IMR-90 (cell line): ENCODE measurements around the gene COL25A1. TPM values are rescaled to one million over a fixed set of nuclear protein-coding genes. Genes with fewer than 3 reads are reported as not detected.

ENCODE experiments used
- ATAC-seq: fragments of 200-7000 bp; cut with Tn5 transposase; 2 replicates; pipeline ENCODE4 v1.9.1; 2020; ENCODE audit warnings: low read depth, mild to moderate bottlenecking, moderate library complexity
- BruUV-seq: library from RNA; stranded (reverse); fragments of 400-500 nt; replicated peaks from 2 replicates; lab custom pipeline; 2021; lab: Mats Ljungman, UMichigan
- CTCF ChIA-PET: fragments of 300-600 bp; formaldehyde crosslinking; extraction: SDS; loops from one replicate; lab custom pipeline; 2021; ENCODE audit warnings: antibody characterized with exemption; lab: Yijun Ruan, JAX
- POLR2A ChIA-PET: fragments of 300-600 bp; sonication (Branson Sonifier 250); formaldehyde crosslinking; loops from one replicate; lab custom pipeline; 2022; ENCODE audit warnings: antibody characterized with exemption; ENCODE audit not compliant: unreplicated experiment; lab: Charles Lee
- DNase-seq: peaks from one replicate; pipeline ENCODE4 v3.0.0; 2013
- H2AFZ ChIP-seq: replicated peaks from 2 replicates; pipeline ENCODE3; 2013; ENCODE audit warnings: low read length, mild to moderate bottlenecking; ENCODE audit not compliant: poor library complexity
- H2AK5ac ChIP-seq: 2 replicates; pipeline ENCODE4 v1.6.1; 2013; ENCODE audit warnings: low read depth, low read length, inconsistent platforms
- H2AK9ac ChIP-seq: replicated peaks from 2 replicates; pipeline ENCODE3; 2013; ENCODE audit warnings: mild to moderate bottlenecking, low read depth, low read length, moderate library complexity; ENCODE audit not compliant: poor library complexity
- H2BK120ac ChIP-seq: 2 replicates; pipeline ENCODE4 v1.6.1; 2013; ENCODE audit warnings: low read depth, low read length, inconsistent platforms
- H2BK15ac ChIP-seq: 3 replicates; pipeline ENCODE4 v1.6.1; 2013; ENCODE audit warnings: low read depth, low read length, inconsistent platforms
- H2BK20ac ChIP-seq: 2 replicates; pipeline ENCODE4 v1.6.1; 2013; ENCODE audit warnings: low read depth, mild to moderate bottlenecking, inconsistent platforms, low read length, moderate library complexity
- H2BK5ac ChIP-seq: 2 replicates; pipeline ENCODE4 v1.6.1; 2013; ENCODE audit warnings: mild to moderate bottlenecking, low read depth, low read length, inconsistent platforms; ENCODE audit not compliant: poor library complexity, severe bottlenecking
- H3K14ac ChIP-seq: replicated peaks from 2 replicates; pipeline ENCODE4 v1.6.1; 2013; ENCODE audit warnings: low read depth, low read length, inconsistent platforms
- H3K18ac ChIP-seq: 2 replicates; pipeline ENCODE4 v1.6.1; 2013; ENCODE audit warnings: low read depth, low read length, control low read depth
- H3K23ac ChIP-seq: 2 replicates; pipeline ENCODE4 v1.6.1; 2013; ENCODE audit warnings: low read depth, low read length, inconsistent platforms
- H3K27ac ChIP-seq: 2 replicates; pipeline ENCODE4 v1.5.1; 2013; ENCODE audit warnings: mild to moderate bottlenecking, control low read depth, low read length; ENCODE audit not compliant: insufficient read depth
- H3K27me3 ChIP-seq: 2 replicates; pipeline ENCODE4 v1.6.1; 2013; ENCODE audit warnings: low read length; ENCODE audit not compliant: control insufficient read depth, insufficient read depth
- H3K36me3 ChIP-seq: 2 replicates; pipeline ENCODE4 v1.6.1; 2013; ENCODE audit warnings: low read length, mixed read lengths; ENCODE audit not compliant: control insufficient read depth, insufficient read depth
- H3K4ac ChIP-seq: 2 replicates; pipeline ENCODE4 v1.6.1; 2013; ENCODE audit warnings: low read depth, low read length, inconsistent platforms
- H3K4me1 ChIP-seq: 2 replicates; pipeline ENCODE4 v1.6.1; 2013; ENCODE audit warnings: low read length, mixed read lengths; ENCODE audit not compliant: control insufficient read depth, insufficient read depth
- H3K4me2 ChIP-seq: 2 replicates; pipeline ENCODE4 v1.6.1; 2013; ENCODE audit warnings: low read depth, mild to moderate bottlenecking, control low read depth, low read length, moderate library complexity
- H3K4me3 ChIP-seq: 2 replicates; pipeline ENCODE4 v1.5.1; 2013; ENCODE audit warnings: low read depth, mild to moderate bottlenecking, control low read depth, low read length, moderate library complexity; ENCODE audit not compliant: insufficient read depth
- H3K56ac ChIP-seq: 2 replicates; pipeline ENCODE4 v1.6.1; 2013; ENCODE audit warnings: low read length, inconsistent platforms; ENCODE audit not compliant: insufficient read depth; ENCODE audit errors: extremely low read depth
- H3K79me1 ChIP-seq, 2 experiments: 2 replicates each; pipeline ENCODE4 v1.6.1; 2013; ENCODE audit warnings: low read length in 2 of 2, inconsistent platforms in 1 of 2, low read depth in 1 of 2
- H3K9ac ChIP-seq: 2 replicates; pipeline ENCODE4 v1.6.1; 2013; ENCODE audit warnings: low read depth, low read length, control low read depth
- H3K9me1 ChIP-seq: 2 replicates; pipeline ENCODE4 v1.6.1; 2013; ENCODE audit warnings: low read length, inconsistent platforms; ENCODE audit not compliant: insufficient read depth
- H3K9me3 ChIP-seq: 2 replicates; pipeline ENCODE4 v1.6.1; 2013; ENCODE audit warnings: low read length; ENCODE audit not compliant: control insufficient read depth, insufficient read depth
- H4K20me1 ChIP-seq: 2 replicates; pipeline ENCODE4 v1.6.1; 2013; ENCODE audit warnings: low read length, inconsistent platforms; ENCODE audit not compliant: insufficient read depth
- H4K5ac ChIP-seq: 2 replicates; pipeline ENCODE4 v1.6.1; 2013; ENCODE audit warnings: mild to moderate bottlenecking, low read depth, low read length, control low read depth
- H4K8ac ChIP-seq, 2 experiments: 2 replicates each; pipeline ENCODE4 v1.6.1; 2013; ENCODE audit warnings: low read depth in 2 of 2, low read length in 2 of 2, control low read depth in 1 of 2, inconsistent platforms in 1 of 2
- H4K91ac ChIP-seq: 2 replicates; pipeline ENCODE4 v1.6.1; 2013; ENCODE audit warnings: low read depth, low read length, inconsistent platforms; ENCODE audit not compliant: insufficient read depth
- CEBPB ChIP-seq: IDR thresholded peaks from 2 replicates; pipeline ENCODE4 v1.6.1; 2012; ENCODE audit warnings: low read depth, low read length, improper control_type of control experiment
- ELK1 ChIP-seq: fragments of 150-350 bp; IDR thresholded peaks from 2 replicates; pipeline ENCODE4 v1.6.1; 2016; ENCODE audit warnings: low read depth, mild to moderate bottlenecking, low read length, moderate library complexity, borderline replicate concordance
- FOS ChIP-seq: fragments of 150-350 bp; IDR thresholded peaks from 2 replicates; pipeline ENCODE4 v1.6.1; 2016; ENCODE audit warnings: low read depth, low read length
- MAFK ChIP-seq: IDR thresholded peaks from 2 replicates; pipeline ENCODE4 v1.6.1; 2012; ENCODE audit warnings: low read depth, low read length, improper control_type of control experiment
- MAZ ChIP-seq: IDR thresholded peaks from 2 replicates; pipeline ENCODE4 v1.6.1; 2012; ENCODE audit warnings: low read depth, mild to moderate bottlenecking, low read length, improper control_type of control experiment, moderate library complexity, borderline replicate concordance
- MXI1 ChIP-seq: IDR thresholded peaks from 2 replicates; pipeline ENCODE4 v1.6.1; 2012; ENCODE audit warnings: low read depth, mild to moderate bottlenecking, low read length, moderate library complexity, borderline replicate concordance
- NFE2L2 ChIP-seq: fragments of 150-350 bp; IDR thresholded peaks from 2 replicates; pipeline ENCODE4 v1.6.1; 2016; ENCODE audit warnings: low read depth, mild to moderate bottlenecking, low read length
- POLR2A ChIP-seq: IDR thresholded peaks from 2 replicates; pipeline ENCODE4 v1.6.1; 2012; ENCODE audit warnings: mild to moderate bottlenecking, low read depth, low read length
- RAD21 ChIP-seq: IDR thresholded peaks from 2 replicates; pipeline ENCODE4 v1.6.1; 2012; ENCODE audit warnings: low read length, improper control_type of control experiment
- RCOR1 ChIP-seq: IDR thresholded peaks from 2 replicates; pipeline ENCODE4 v1.6.1; 2012; ENCODE audit warnings: mild to moderate bottlenecking, low read length, improper control_type of control experiment; ENCODE audit not compliant: insufficient replicate concordance
- SMC3 ChIP-seq: fragments of 150-350 bp; IDR thresholded peaks from 2 replicates; pipeline ENCODE4 v1.6.1; 2016; ENCODE audit warnings: low read depth, mild to moderate bottlenecking, antibody characterized with exemption, low read length, moderate library complexity
- USF2 ChIP-seq: fragments of 150-350 bp; IDR thresholded peaks from 2 replicates; pipeline ENCODE4 v1.6.1; 2017; ENCODE audit warnings: mild to moderate bottlenecking, antibody characterized with exemption, low read length, low read depth
- dilution Hi-C: fragments of 300-500 bp; cut with HindIII; formaldehyde crosslinking; loops from one replicate; pipeline ENCODE4 v1.14.3; 2018; ENCODE audit warnings: low sequenced_read_pairs; ENCODE audit not compliant: unreplicated experiment
- in situ Hi-C: fragments of 300-500 bp; cut with MboI; formaldehyde crosslinking; loops from 3 replicates; pipeline ENCODE4 v1.14.3; 2019; ENCODE audit warnings: low sequenced_read_pairs, inconsistent platforms, mixed read lengths
- intact Hi-C: fragments of 100-400 bp; cut with micrococcal nuclease; formaldehyde crosslinking; loops from 2 replicates; pipeline ENCODE4 v1.10.0; 2022
- polyA plus RNA-seq, 3 experiments: library from polyadenylated mRNA; depleted of rRNA; stranded (reverse); fragments of >200 nt; gene quantifications; 2 replicates each; pipeline ENCODE4 v1.2.3, GENCODE V29; 2012; ENCODE audit warnings: low replicate concordance in 1 of 3
- total RNA-seq: library from RNA; depleted of rRNA; stranded (reverse); fragments of >200 nt; gene quantifications from 2 replicates; pipeline ENCODE4 v1.2.3, GENCODE V29; 2012

Gene COL25A1
- total and polyA plus RNA-seq, 2 of the 4 experiments (the other 2 are of a cell fraction), result under 0.01 to 0.05 TPM

- no peaks in the 10 kb centered on the region for H3K79me1 ChIP-seq
- no peak overlapping the region for H2AK9ac ChIP-seq
- H3K27ac ChIP-seq, result no peak overlapping the region
- H3K9me3 ChIP-seq, result no peaks in the 10 kb centered on the region
- ATAC-seq (no peak; the same call in 1 of the 2 replicates), DNase-seq (peak; percentile 34)
- no peak overlapping the region for H2AK5ac ChIP-seq
- intact Hi-C loops, result no loop called here
- no peaks in the 10 kb centered on the region for H4K20me1 ChIP-seq
- no peak overlapping the region for H4K91ac ChIP-seq
- no peak overlapping the region for H2AFZ ChIP-seq
- no peak overlapping the region for H2BK5ac ChIP-seq
- no peak overlapping the region for H3K4ac ChIP-seq
- H3K9ac ChIP-seq, result no peak overlapping the region
- no peak overlapping the region for H3K23ac ChIP-seq
- H3K9me1 ChIP-seq, result no peaks in the 10 kb centered on the region
- H2BK120ac ChIP-seq, result no peak overlapping the region
- H2BK20ac ChIP-seq, result no peak overlapping the region
- no peaks in the 10 kb centered on the region for H3K27me3 ChIP-seq
- CTCF ChIA-PET, result no interaction called here
- TF ChIP-seq MXI1 (no peak), MAZ (no peak), POLR2A (no peak), USF2 (no peak), RAD21 (no peak), SMC3 (no peak), NFE2L2 (no peak), ELK1 (no peak), MAFK (no peak), RCOR1 (no peak), CEBPB (no peak), FOS (no peak)
- H2BK15ac ChIP-seq, result no peak overlapping the region
- in situ Hi-C loops, result no loop called here
- H3K4me3 ChIP-seq, result no peak overlapping the region
- no peaks in the 10 kb centered on the region for H3K4me1 ChIP-seq
- H3K4me2 ChIP-seq, result no peak overlapping the region
- POLR2A ChIA-PET, result no interaction called here
- no peak overlapping the region for H4K5ac ChIP-seq
- H4K8ac ChIP-seq, result no peak overlapping the region
- no peaks in the 10 kb centered on the region for H3K36me3 ChIP-seq
- no TSS peak for BruUV-seq
- H3K14ac ChIP-seq, result no peak overlapping the region
- dilution Hi-C loops, result no loop called here
- no peak overlapping the region for H3K56ac ChIP-seq
- no peak overlapping the region for H3K18ac ChIP-seq
Measured at GRCh38 chr4:108959491-108959890, 343.0 kb downstream of the COL25A1 start.
